Choroid plexus epithelial cell (primary cell): ENCODE results near the gene GABARAPL2.

Experiments
- DNase-seq: peaks from one replicate; pipeline ENCODE4 v3.0.0-alpha.2; 2010; ENCODE audit warnings: low read depth
- H3K4me3 ChIP-seq: 2 replicates; pipeline ENCODE4 v1.5.1; 2011; ENCODE audit warnings: low read depth, mild to moderate bottlenecking, control low read depth, low read length, moderate library complexity
- TF ChIP-seq, protein P1 (sequence below): conservative IDR thresholded peaks from 2 replicates; pipeline ENCODE4 v1.5.1; 2011; ENCODE audit warnings: low read depth, mild to moderate bottlenecking, control low read depth, inconsistent platforms, low read length, moderate library complexity

GABARAPL2 gene

DNA sequence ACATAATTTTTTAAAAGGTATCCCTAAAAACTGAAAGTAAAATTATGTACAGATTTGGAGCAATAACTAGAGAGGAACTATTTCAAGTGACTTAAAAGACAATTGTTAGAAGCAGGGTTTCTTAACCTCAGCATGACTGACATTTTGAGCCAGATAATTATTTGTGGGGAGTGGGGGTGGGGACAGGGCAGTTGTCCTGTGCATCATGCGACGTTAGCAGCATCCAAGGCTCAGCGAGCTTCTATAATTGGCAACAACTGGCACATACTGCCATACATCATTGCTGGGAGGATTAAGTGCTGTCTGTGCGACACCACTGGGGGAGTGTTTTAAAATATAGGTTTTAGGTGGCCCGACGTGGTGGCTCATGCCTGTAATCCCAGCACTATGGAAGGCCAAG, 27.1 kb downstream of the GABARAPL2 start:
- TF ChIP-seq, protein P1, sequence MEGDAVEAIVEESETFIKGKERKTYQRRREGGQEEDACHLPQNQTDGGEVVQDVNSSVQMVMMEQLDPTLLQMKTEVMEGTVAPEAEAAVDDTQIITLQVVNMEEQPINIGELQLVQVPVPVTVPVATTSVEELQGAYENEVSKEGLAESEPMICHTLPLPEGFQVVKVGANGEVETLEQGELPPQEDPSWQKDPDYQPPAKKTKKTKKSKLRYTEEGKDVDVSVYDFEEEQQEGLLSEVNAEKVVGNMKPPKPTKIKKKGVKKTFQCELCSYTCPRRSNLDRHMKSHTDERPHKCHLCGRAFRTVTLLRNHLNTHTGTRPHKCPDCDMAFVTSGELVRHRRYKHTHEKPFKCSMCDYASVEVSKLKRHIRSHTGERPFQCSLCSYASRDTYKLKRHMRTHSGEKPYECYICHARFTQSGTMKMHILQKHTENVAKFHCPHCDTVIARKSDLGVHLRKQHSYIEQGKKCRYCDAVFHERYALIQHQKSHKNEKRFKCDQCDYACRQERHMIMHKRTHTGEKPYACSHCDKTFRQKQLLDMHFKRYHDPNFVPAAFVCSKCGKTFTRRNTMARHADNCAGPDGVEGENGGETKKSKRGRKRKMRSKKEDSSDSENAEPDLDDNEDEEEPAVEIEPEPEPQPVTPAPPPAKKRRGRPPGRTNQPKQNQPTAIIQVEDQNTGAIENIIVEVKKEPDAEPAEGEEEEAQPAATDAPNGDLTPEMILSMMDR = no peak
- DNase-seq = no peak
- H3K4me3 ChIP-seq = no peak overlapping the region

DNA sequence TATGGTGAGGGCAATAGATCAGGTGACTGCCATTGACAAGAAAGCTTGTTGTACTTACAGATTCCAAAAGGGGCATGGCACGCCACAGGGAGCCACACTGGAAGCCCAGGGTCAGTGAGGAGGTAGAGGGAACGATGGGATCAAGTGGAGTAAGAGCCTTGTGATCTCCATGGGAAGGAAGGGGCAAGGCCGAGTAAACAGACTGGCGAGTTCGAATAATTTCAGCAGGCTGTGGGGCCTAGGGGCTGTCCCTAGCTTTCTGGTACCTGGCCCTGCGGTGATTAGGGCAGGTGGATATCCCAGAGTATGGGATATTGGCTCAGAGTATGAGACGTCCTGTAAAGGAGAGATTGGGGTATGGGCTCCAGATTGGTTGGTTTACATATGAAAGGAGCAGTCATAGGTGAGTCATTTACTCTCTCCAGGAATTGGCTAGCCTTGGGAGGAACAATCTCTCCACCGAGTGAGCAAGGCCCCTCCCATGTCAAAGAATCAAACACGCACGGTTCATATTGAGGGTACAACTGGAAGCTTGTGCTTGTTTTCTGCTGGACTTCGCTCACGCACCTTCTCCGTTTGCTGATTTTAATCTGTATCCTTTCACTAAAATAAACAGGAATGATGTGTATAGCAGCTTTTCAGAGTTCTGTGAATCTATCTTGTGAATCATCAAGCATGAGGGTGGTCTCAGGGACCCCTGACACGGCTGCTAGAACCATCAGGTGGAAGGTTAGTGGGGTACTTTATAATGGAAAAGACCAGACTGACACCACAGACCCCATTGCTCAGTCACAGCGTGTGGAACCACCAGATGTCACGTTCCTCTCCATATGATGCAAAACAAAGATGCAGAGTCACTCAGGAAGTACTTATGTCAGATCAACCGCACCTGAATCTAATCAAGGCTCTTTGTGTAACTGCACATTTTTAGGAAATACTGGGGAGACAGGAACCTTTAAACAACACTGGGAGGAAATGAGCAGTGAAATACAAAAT, 27.9 kb downstream of the GABARAPL2 start:
- H3K4me3 ChIP-seq = no peak overlapping the region
- TF ChIP-seq, protein P1 = no peak
- DNase-seq = peak; percentile 66

- H3K4me3 ChIP-seq = no peak overlapping the region
- TF ChIP-seq, protein P1 = no peak
Observed at GRCh38 chr16:75599452-75600277, 33.5 kb downstream of the GABARAPL2 start.

GRCh38 chr16:75603241-75603640, 37.1 kb downstream of the GABARAPL2 start:
- TF ChIP-seq, protein P1 = no peak
- no peak overlapping the region for H3K4me3 ChIP-seq
- no peak for DNase-seq

More at GRCh38 chr16:75599452-75600277, 33.5 kb downstream of the GABARAPL2 start:
- DNase-seq = no peak

DNA sequence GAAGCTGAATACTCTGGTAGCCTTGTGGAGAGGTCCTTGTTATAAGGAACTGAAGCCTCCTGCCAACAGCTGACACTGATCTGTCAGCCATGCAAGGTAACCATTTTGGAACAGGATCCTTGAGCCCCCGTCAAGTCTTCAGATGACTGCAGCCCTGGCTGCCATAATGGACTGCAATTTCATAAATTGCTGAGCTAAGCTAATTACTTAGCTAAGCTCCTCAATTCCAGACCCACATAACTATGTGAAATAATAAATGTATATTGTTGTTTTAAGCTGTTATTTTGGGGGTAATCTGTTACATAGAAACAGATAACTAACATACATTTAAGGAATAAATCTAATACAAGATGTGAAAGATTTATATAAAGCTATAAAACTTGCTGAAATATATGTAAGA, 40.3 kb downstream of the GABARAPL2 start:
- H3K4me3 ChIP-seq = no peak overlapping the region
- DNase-seq = no peak
- TF ChIP-seq, protein P1 = no peak

DNA sequence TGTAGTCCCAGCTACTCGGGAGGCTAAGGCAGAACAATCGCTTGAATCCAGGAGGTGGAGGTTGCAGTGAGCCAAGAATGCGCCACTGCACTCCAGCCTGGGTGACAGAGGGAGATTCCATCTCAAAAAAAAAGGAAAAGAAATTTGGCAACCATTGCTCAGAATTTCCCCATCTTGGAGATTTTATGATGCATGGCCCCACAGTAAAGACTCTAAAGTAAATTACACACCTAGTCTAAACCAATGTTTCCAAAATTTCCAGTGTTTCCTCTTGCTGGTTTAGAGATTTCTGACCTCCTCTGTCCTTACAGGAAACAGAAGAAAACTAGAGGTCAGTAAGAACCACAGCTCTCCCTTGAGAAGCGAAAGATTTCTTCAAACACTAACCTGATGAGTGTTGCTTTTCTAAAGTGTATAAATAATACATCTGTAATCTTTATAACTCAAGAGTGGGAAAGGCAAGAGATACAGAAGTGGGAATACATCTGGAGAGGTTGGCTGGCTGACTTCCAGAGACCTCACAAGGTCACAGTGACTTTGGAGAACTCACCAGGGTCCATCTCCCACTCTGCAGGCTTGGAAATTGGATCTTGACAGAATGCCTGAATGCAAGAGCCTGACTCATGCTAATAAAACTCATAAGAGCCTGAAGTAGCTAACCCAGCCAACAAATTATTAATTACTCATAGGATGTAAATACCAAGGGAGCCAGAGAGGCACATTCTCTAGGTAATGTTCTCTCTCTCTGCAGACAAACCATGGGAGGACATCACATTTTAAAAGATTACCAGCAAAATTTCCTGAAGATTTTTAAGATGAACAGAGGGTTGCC, 48.1 kb downstream of the GABARAPL2 start:
- H3K4me3 ChIP-seq = no peak overlapping the region
- TF ChIP-seq, protein P1 = no peak
- DNase-seq = peak; percentile 90
